Measurements from ENCODE around the gene CDH11. TPM values are rescaled to one million over a fixed set of nuclear protein-coding genes. Genes with fewer than 3 reads are reported as not detected.

The CDH11 gene
- total and polyA plus RNA-seq, 2 donors (not counting 1 experiment from before 2014, with no cell fraction given), result not detected

- intact Hi-C loops (cut with micrococcal nuclease), result no loop called here
- H3K9me3 ChIP-seq (ENCODE audit: control extremely low read depth in 1 of 3, control insufficient read depth in 2 of 3, insufficient read depth in 1 of 3, low read length in 2 of 3), result peaks cover 0 to 12% (median 0%) of the 10 kb centered on the region in 3 donors
- H3K27me3 Mint-ChIP-seq, result peaks cover 28% of the 10 kb centered on the region
- TF ChIP-seq CTCF (IDR thresholded peaks at IDR 0.05) (no peak), EZH2 (IDR thresholded peaks at IDR 0.05; ENCODE audit: borderline replicate concordance, insufficient read depth, low read depth, low read length, poor library complexity, severe bottlenecking) (no peak)
- H3K9ac ChIP-seq (ENCODE audit: low read length), result no peak overlapping the region
- no peak overlapping the region for H3K4me3 ChIP-seq (ENCODE audit: control extremely low read depth in 1 of 5, extremely low read depth in 1 of 5, insufficient read depth in 1 of 5, low read depth in 2 of 5, low read length in 4 of 5)
- H3K4me1 ChIP-seq (ENCODE audit: control insufficient read depth in 2 of 2, insufficient read depth in 2 of 2, low read length in 2 of 2), result no peaks in the 10 kb centered on the region
- no peaks in the 10 kb centered on the region for H3K9me3 Mint-ChIP-seq (ENCODE audit: insufficient read depth)
- H3K4me1 Mint-ChIP-seq, result no peaks in the 10 kb centered on the region
- DNase-seq (no peak), ATAC-seq (ENCODE audit: low read depth) (no peak)
- no peak overlapping the region for H3K27ac Mint-ChIP-seq
- WGBS (ENCODE audit: insufficient coverage), result 5% methylated on average over 64 of the region's 68 CpGs
- H4K20me1 ChIP-seq (ENCODE audit: control insufficient read depth, insufficient read depth, low read length, poor library complexity, severe bottlenecking), result no peaks in the 10 kb centered on the region
- H2AFZ ChIP-seq (ENCODE audit: insufficient read depth, low read depth, low read length, poor library complexity, severe bottlenecking), result no peak overlapping the region
- H3K79me2 ChIP-seq (ENCODE audit: control insufficient read depth, insufficient read depth, low read length), result no peaks in the 10 kb centered on the region
- CTCF ChIA-PET, result no interaction called here
- peaks cover 0 to 29% (median 18%) of the 10 kb centered on the region in 4 experiments for H3K27me3 ChIP-seq (replicated peaks in 1 of 4; ENCODE audit: control extremely low read depth in 1 of 4, control insufficient read depth in 3 of 4, insufficient read depth in 4 of 4, low read length in 3 of 4)
- H3K27ac ChIP-seq (ENCODE audit: low read length in 2 of 2), result no peak overlapping the region
- POLR2A ChIA-PET, result no interaction called here
- H3K36me3 ChIP-seq (replicated peaks in 1 of 2; ENCODE audit: control extremely low read depth in 1 of 2, control insufficient read depth in 1 of 2, extremely low read depth in 1 of 2, insufficient read depth in 2 of 2, low read length in 1 of 2), result no peaks in the 10 kb centered on the region
- no peak overlapping the region for H3K4me3 Mint-ChIP-seq
- no peak overlapping the region for H3K4me2 ChIP-seq (replicated peaks; ENCODE audit: low read depth, low read length, poor library complexity, severe bottlenecking)
Observed at GRCh38 chr16:65120831-65121721, 787 bp downstream of the CDH11 start.

GRCh38 chr16:65120461-65120830, 1.4 kb downstream of the CDH11 start:
- Histone ChIP-seq H3K9ac (ENCODE audit: low read length) (no peak overlapping the region), H3K4me2 (replicated peaks; ENCODE audit: low read depth, low read length, poor library complexity, severe bottlenecking) (no peak overlapping the region), H3K27ac (ENCODE audit: low read length in 2 of 2) (no peak overlapping the region), H3K36me3 (replicated peaks in 1 of 2; ENCODE audit: control extremely low read depth in 1 of 2, control insufficient read depth in 1 of 2, extremely low read depth in 1 of 2, insufficient read depth in 2 of 2, low read length in 1 of 2) (no peaks in the 10 kb centered on the region), H3K4me3 (ENCODE audit: control extremely low read depth in 1 of 5, extremely low read depth in 1 of 5, insufficient read depth in 1 of 5, low read depth in 2 of 5, low read length in 4 of 5) (no peak overlapping the region), H3K27me3 (replicated peaks in 1 of 4; ENCODE audit: control extremely low read depth in 1 of 4, control insufficient read depth in 3 of 4, insufficient read depth in 4 of 4, low read length in 3 of 4) (peaks cover 0 to 29% (median 18%) of the 10 kb centered on the region in 4 experiments), H2AFZ (ENCODE audit: insufficient read depth, low read depth, low read length, poor library complexity, severe bottlenecking) (no peak overlapping the region), H3K4me1 (ENCODE audit: control insufficient read depth in 2 of 2, insufficient read depth in 2 of 2, low read length in 2 of 2) (no peaks in the 10 kb centered on the region), H3K79me2 (ENCODE audit: control insufficient read depth, insufficient read depth, low read length) (no peaks in the 10 kb centered on the region), H3K9me3 (ENCODE audit: control extremely low read depth in 1 of 3, control insufficient read depth in 2 of 3, insufficient read depth in 1 of 3, low read length in 2 of 3) (peaks cover 0 to 12% (median 0%) of the 10 kb centered on the region in 3 donors), H4K20me1 (ENCODE audit: control insufficient read depth, insufficient read depth, low read length, poor library complexity, severe bottlenecking) (no peaks in the 10 kb centered on the region)
- Mint-ChIP-seq H3K9me3 (ENCODE audit: insufficient read depth) (no peaks in the 10 kb centered on the region), H3K4me1 (no peaks in the 10 kb centered on the region), H3K27me3 (peaks cover 28% of the 10 kb centered on the region), H3K27ac (no peak overlapping the region), H3K4me3 (no peak overlapping the region)
- 0% methylated on average over 5 of the region's 18 CpGs for WGBS (ENCODE audit: insufficient coverage)
- intact Hi-C loops (cut with micrococcal nuclease), result no loop called here
- DNase-seq (no peak), ATAC-seq (ENCODE audit: low read depth) (no peak)
- ChIA-PET POLR2A (no interaction called here), CTCF (no interaction called here)
- TF ChIP-seq EZH2 (IDR thresholded peaks at IDR 0.05; ENCODE audit: borderline replicate concordance, insufficient read depth, low read depth, low read length, poor library complexity, severe bottlenecking) (no peak), CTCF (IDR thresholded peaks at IDR 0.05) (no peak)

Data from B cell (primary cell).